Spleen (tissue), 11 donors: ENCODE results near the gene CHIA. TPM values are rescaled to one million over a fixed set of nuclear protein-coding genes. Genes with fewer than 3 reads are reported as not detected.

Experiments used
- DNase-seq: peaks from one replicate; pipeline ENCODE4 v3.0.0-alpha.2; 2020
- H3K27ac ChIP-seq, 8 donors: fragments of 200-600 bp; sonication (generic) in 7 of 8; 1 replicate in 4 of 8; 2 replicates in 4 of 8; pipeline versions ENCODE4 v1.5.0 to v1.8.0; 2016 to 2021; ENCODE audit warnings: inconsistent platforms in 4 of 8, mild to moderate bottlenecking in 4 of 8, moderate library complexity in 1 of 8
- H3K27me3 ChIP-seq, 7 donors: fragments of 200-600 bp; sonication (generic) in 6 of 7; replicated peaks in 1 of 7; 1 replicate in 4 of 7; 2 replicates in 3 of 7; pipeline versions ENCODE4 v1.5.0 to v1.8.0; 2016 to 2021; ENCODE audit warnings: inconsistent platforms in 3 of 7, mild to moderate bottlenecking in 1 of 7
- H3K36me3 ChIP-seq, 6 donors: fragments of 200-600 bp; sonication (generic) in 5 of 6; 1 replicate in 4 of 6; 2 replicates in 2 of 6; pipeline versions ENCODE4 v1.5.0 to v1.8.0; 2016 to 2021; ENCODE audit warnings: inconsistent platforms in 2 of 6
- H3K4me1 ChIP-seq, 6 donors: fragments of 200-600 bp; sonication (generic) in 5 of 6; 1 replicate in 3 of 6; 2 replicates in 3 of 6; pipeline versions ENCODE4 v1.5.0 to v1.8.0; 2016 to 2021; ENCODE audit warnings: inconsistent platforms in 3 of 6
- H3K4me3 ChIP-seq, 8 donors: fragments of 200-600 bp; sonication (generic) in 7 of 8; 1 replicate in 4 of 8; 2 replicates in 4 of 8; pipeline versions ENCODE4 v1.5.0 to v1.8.0; 2016 to 2021; ENCODE audit warnings: inconsistent platforms in 4 of 8, mild to moderate bottlenecking in 4 of 8, moderate library complexity in 2 of 8
- H3K9me3 ChIP-seq, 8 donors: fragments of 200-600 bp; sonication (generic) in 7 of 8; 1 replicate in 4 of 8; 2 replicates in 4 of 8; pipeline versions ENCODE4 v1.5.0 to v1.8.0; 2016 to 2021; ENCODE audit warnings: inconsistent platforms in 4 of 8
- POLR2A ChIP-seq, 3 donors: fragments of 450-650 bp; IDR thresholded peaks; one replicate each; pipeline ENCODE4 v1.5.1; 2017; ENCODE audit warnings: antibody characterized with exemption in 3 of 3, mild to moderate bottlenecking in 1 of 3
- POLR2AphosphoS5 ChIP-seq, 3 donors: sonication (generic); formaldehyde crosslinking; IDR thresholded peaks; one replicate each; pipeline ENCODE4 v1.5.1; 2017; ENCODE audit warnings: antibody characterized with exemption in 3 of 3
- WGBS, 5 donors: extraction: QIAGEN DNeasy Blood & Tissue Kit in 3 of 5; methylation state at CpG; one replicate each; pipeline versions ENCODE4 v1.1.5 to v1.1.7; 2013 to 2018; 5-methylcytosine and 5-hydroxymethylcytosine counted together
- intact Hi-C: fragments of 100-400 bp; cut with DNase I; formaldehyde crosslinking; loops from one replicate; pipeline ENCODE4 v1.15.0; 2023; ENCODE audit warnings: low total_unique reads
- polyA plus RNA-seq, 3 donors: library from polyadenylated mRNA; stranded (reverse); fragments of 200-250 nt; gene quantifications; one replicate each; pipeline ENCODE4 v1.2.1, GENCODE V29; 2013
- total RNA-seq, 7 donors: library from RNA; depleted of rRNA in 3 of 7; stranded (reverse); fragments of >200 nt in 3 of 7; fragmentation: NEBNext Ultra II Directional in 4 of 7; extraction: Animal tissue kit (Norgen Biotek cat#: 25700) in 4 of 7; gene quantifications; one replicate each; pipeline versions ENCODE4 v1.1.0 to v1.2.1, GENCODE V29; 2016 to 2021
- TF ChIP-seq, protein P1 (sequence below), 11 experiments: fragments of 200-600 bp in 7 of 11; fragments of 450-650 bp in 4 of 11; sonication (generic) in 4 of 11; IDR thresholded peaks in 8 of 11; conservative IDR thresholded peaks in 3 of 11; 1 replicate in 7 of 11; 2 replicates in 4 of 11; pipeline versions ENCODE4 v1.4.0 to v1.8.0; 2016 to 2021; ENCODE audit warnings: antibody characterized with exemption in 11 of 11, inconsistent platforms in 4 of 11, mild to moderate bottlenecking in 1 of 11
- donor health status: healthy with polysubstance abuse.
- donor health status: DM: no; HTN: no; CAD: no; lungs with moderate emphysema.
- donor health status: DM: no; HTN: no; CAD: no.
- donor health status: Bipolar disorder and iron deficiency.
- donor health status: healthy.
- donor health status: DM: no; HTN: no; CAD: no.
- donor health status: DM: yes; HTN: yes; CAD: no.

CHIA gene
- total and polyA plus RNA-seq, 10 donors, result 0.14 TPM; not detected in 9

DNA sequence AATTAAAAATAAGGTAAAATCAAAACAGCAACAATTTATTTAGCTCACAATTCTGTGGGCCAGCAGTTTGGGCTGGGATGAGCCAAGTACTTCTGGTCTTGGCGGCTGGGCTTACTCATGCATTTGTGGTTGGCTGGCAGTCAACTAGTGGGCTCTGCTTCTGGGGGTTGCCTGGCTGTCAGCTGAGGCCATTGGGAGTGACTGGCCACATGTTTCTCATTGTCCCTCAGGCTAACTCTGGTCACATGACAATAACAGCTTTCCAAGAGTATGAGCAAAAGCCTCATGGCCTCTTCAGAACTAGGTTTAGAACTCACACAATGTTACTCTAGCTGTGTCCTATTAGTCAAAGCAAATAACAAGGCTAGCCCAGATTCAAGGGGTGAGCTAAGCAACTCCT is 15.6 kb upstream of the CHIA start:
- H3K27ac ChIP-seq, result peak overlapping the region in 1 of 8 donors; percentile 21
- H3K9me3 ChIP-seq, result peaks cover 0 to 9% (median 0%) of the 10 kb centered on the region in 8 donors
- DNase-seq, result no peak
- H3K4me1 ChIP-seq, result peaks cover 8 to 16% (median 14%) of the 10 kb centered on the region in 6 donors
- TF ChIP-seq, protein P1, sequence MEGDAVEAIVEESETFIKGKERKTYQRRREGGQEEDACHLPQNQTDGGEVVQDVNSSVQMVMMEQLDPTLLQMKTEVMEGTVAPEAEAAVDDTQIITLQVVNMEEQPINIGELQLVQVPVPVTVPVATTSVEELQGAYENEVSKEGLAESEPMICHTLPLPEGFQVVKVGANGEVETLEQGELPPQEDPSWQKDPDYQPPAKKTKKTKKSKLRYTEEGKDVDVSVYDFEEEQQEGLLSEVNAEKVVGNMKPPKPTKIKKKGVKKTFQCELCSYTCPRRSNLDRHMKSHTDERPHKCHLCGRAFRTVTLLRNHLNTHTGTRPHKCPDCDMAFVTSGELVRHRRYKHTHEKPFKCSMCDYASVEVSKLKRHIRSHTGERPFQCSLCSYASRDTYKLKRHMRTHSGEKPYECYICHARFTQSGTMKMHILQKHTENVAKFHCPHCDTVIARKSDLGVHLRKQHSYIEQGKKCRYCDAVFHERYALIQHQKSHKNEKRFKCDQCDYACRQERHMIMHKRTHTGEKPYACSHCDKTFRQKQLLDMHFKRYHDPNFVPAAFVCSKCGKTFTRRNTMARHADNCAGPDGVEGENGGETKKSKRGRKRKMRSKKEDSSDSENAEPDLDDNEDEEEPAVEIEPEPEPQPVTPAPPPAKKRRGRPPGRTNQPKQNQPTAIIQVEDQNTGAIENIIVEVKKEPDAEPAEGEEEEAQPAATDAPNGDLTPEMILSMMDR (IDR thresholded peaks at IDR 0.05 in 8 of 11, conservative IDR thresholded peaks at IDR 0.05 in 3 of 11), result no peak
- TF ChIP-seq POLR2A (IDR thresholded peaks at IDR 0.05) (no peak), POLR2AphosphoS5 (IDR thresholded peaks at IDR 0.05) (no peak)
- no peak overlapping the region for H3K4me3 ChIP-seq
- H3K27me3 ChIP-seq, result peaks cover 4 to 29% (median 21%) of the 10 kb centered on the region in 7 donors
- WGBS, 5 donors, result 57 to 79% (median 71%) methylated on average over 1 of the region's 1 CpG
- no peaks in the 10 kb centered on the region for H3K36me3 ChIP-seq
- intact Hi-C loops, result no loop called here

DNA sequence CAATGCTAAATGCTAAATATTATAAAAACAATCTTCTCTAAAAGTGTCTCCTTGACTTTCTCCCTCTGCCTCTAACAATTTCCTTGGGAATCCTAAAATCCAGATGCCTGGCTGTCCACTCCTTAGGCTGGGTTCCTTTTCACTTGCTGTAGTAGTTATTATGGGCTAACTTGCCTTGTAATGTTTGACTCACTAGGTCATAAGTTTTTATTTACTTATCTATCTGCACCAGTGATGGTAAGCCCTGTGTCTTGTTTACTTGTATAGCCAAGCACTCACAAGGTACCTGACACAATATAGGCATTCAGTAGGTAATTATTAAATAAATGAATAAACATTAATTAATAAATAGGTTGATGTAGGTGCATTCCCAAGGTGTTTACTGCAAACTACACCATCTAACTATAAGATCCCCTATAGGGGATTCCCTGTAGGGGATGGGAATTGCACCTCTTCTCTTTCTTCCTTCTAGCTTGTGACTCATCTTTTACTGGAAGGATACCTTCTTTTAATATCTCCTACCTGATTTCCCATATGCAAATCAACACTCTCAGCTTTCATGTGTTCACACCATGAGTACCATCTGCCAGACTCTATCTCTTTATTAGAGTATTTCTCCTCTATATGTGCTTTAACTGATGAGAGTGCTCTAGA is 14.7 kb upstream of the CHIA start:
- no peak for TF ChIP-seq POLR2A (IDR thresholded peaks at IDR 0.05)
- no peak for TF ChIP-seq POLR2AphosphoS5 (IDR thresholded peaks at IDR 0.05)
- TF ChIP-seq, protein P1 (IDR thresholded peaks at IDR 0.05 in 8 of 11, conservative IDR thresholded peaks at IDR 0.05 in 3 of 11), result no peak

DNA sequence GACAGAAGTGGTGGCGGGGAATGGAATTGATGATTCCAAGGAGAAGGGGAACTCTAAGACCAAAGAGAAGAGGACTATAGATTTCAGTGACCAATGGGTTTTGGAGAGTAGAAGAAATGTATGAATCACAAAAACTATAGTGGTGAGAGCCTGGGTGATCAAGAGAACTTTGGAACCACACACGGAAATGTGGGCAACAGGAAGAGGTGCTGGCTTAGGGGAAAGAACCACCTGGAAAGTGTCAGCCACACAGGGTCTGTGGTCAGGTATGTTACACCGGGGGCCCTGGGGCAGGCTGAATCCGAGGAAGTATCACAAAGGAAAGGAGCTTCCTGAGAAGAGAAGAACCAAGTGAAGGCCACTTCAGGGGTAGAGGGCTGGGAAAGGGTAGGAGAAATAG is 11.5 kb upstream of the CHIA start:
- Histone ChIP-seq H3K27ac (no peak overlapping the region), H3K4me1 (no peaks in the 10 kb centered on the region), H3K27me3 (no peaks in the 10 kb centered on the region), H3K9me3 (peaks cover 0 to 9% (median 0%) of the 10 kb centered on the region in 8 donors), H3K4me3 (no peak overlapping the region), H3K36me3 (no peaks in the 10 kb centered on the region)
- intact Hi-C loops, result no loop called here
- TF ChIP-seq POLR2A (IDR thresholded peaks at IDR 0.05) (no peak), POLR2AphosphoS5 (IDR thresholded peaks at IDR 0.05) (no peak)
- TF ChIP-seq, protein P1 (IDR thresholded peaks at IDR 0.05 in 8 of 11, conservative IDR thresholded peaks at IDR 0.05 in 3 of 11), result no peak
- no peak for DNase-seq
- 79 to 86% (median 83%) methylated on average over 4 of the region's 4 CpGs for WGBS, 5 donors

More for the DNA sequence above, 14.7 kb upstream of the CHIA start:
- Histone ChIP-seq H3K4me3 (no peak overlapping the region), H3K27ac (no peak overlapping the region), H3K4me1 (peaks cover 6 to 8% (median 7%) of the 10 kb centered on the region in 6 donors), H3K36me3 (no peaks in the 10 kb centered on the region), H3K27me3 (peaks cover 0 to 20% (median 13%) of the 10 kb centered on the region in 7 donors), H3K9me3 (peaks cover 0 to 9% (median 0%) of the 10 kb centered on the region in 8 donors)
- no peak for DNase-seq
- intact Hi-C loops, result no loop called here

DNA sequence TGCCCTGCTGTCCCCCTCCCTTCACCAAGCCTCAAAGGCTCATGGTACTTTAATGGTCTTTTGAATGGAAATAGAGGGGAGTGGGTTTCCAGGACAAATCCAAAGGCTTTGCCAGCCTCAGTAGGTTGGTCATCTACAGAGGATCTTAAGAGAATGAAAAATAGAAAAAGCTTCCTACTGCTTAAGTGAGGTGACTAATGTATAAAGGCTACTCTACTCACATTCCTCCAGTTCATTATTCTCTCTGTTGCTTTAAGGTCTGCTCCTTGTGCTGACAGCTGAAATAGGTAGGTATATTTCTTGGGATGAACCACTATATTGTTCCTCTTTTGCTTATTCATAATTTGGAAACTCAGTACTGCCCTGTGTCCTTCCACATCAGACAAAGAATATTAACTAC is 10.4 kb upstream of the CHIA start:
- H3K9me3 ChIP-seq, result peaks cover 0 to 9% (median 0%) of the 10 kb centered on the region in 8 donors
- H3K4me3 ChIP-seq, result no peak overlapping the region
- no peaks in the 10 kb centered on the region for H3K4me1 ChIP-seq
- H3K27ac ChIP-seq, result no peak overlapping the region
- H3K36me3 ChIP-seq, result no peaks in the 10 kb centered on the region
- TF ChIP-seq POLR2A (IDR thresholded peaks at IDR 0.05) (no peak), POLR2AphosphoS5 (IDR thresholded peaks at IDR 0.05) (no peak)
- TF ChIP-seq, protein P1 (IDR thresholded peaks at IDR 0.05 in 8 of 11, conservative IDR thresholded peaks at IDR 0.05 in 3 of 11), result no peak
- no peaks in the 10 kb centered on the region for H3K27me3 ChIP-seq
- intact Hi-C loops, result no loop called here
- DNase-seq, result no peak
